CD8-positive, alpha-beta memory T cell (primary cell): Measurements from ENCODE around the gene ENAH. TPM values are rescaled to one million over a fixed set of nuclear protein-coding genes. Genes with fewer than 3 reads are reported as not detected.

ENCODE experiments used
- CTCF ChIA-PET: fragments of 350-600 bp; sonication (Branson Sonifier 250); formaldehyde crosslinking; loops from one replicate; lab custom pipeline; 2021; ENCODE audit warnings: antibody characterized with exemption; lab: Charles Lee
- POLR2A ChIA-PET: fragments of 350-600 bp; sonication (Branson Sonifier 250); formaldehyde crosslinking; loops from one replicate; lab custom pipeline; 2021; ENCODE audit warnings: antibody characterized with exemption; lab: Charles Lee
- DNase-seq, 5 donors: peaks; one replicate each; pipeline versions ENCODE4 v3.0.0 to v3.0.0-alpha.2; 2020 to 2022; ENCODE audit warnings: mixed read lengths in 1 of 5
- H3K27ac ChIP-seq: one replicate; pipeline ENCODE4 v1.7.0; 2013; ENCODE audit warnings: low read depth, mild to moderate bottlenecking, low read length, moderate library complexity
- H3K27me3 ChIP-seq: 2 replicates; pipeline ENCODE4 v1.7.0; 2013; ENCODE audit warnings: low read length, mild to moderate bottlenecking; ENCODE audit not compliant: insufficient read depth, poor library complexity, severe bottlenecking
- H3K36me3 ChIP-seq: 2 replicates; pipeline ENCODE4 v1.7.0; 2013; ENCODE audit warnings: mild to moderate bottlenecking, low read length, moderate library complexity; ENCODE audit not compliant: insufficient read depth
- H3K4me1 ChIP-seq: 2 replicates; pipeline ENCODE4 v1.7.0; 2013; ENCODE audit warnings: mild to moderate bottlenecking, low read length, moderate library complexity; ENCODE audit not compliant: insufficient read depth
- H3K4me3 ChIP-seq: 2 replicates; pipeline ENCODE4 v1.7.0; 2013; ENCODE audit warnings: mild to moderate bottlenecking, low read length
- H3K9me3 ChIP-seq: 2 replicates; pipeline ENCODE4 v1.7.0; 2013; ENCODE audit warnings: mild to moderate bottlenecking, low read length
- H3K27ac Mint-ChIP-seq, 8 donors: one replicate each; pipeline ENCODE4 v1.8.0; 2020 to 2021; ENCODE audit warnings: mixed read lengths in 8 of 8, mild to moderate bottlenecking in 6 of 8, inconsistent platforms in 3 of 8, moderate library complexity in 3 of 8
- H3K27me3 Mint-ChIP-seq, 2 donors: one replicate each; pipeline ENCODE4 v1.8.0; 2020 to 2021; ENCODE audit warnings: mixed read lengths in 2 of 2, mild to moderate bottlenecking in 1 of 2, moderate library complexity in 1 of 2
- H3K36me3 Mint-ChIP-seq, 3 donors: one replicate each; pipeline ENCODE4 v1.8.0; 2020 to 2021; ENCODE audit warnings: mixed read lengths in 3 of 3, inconsistent platforms in 1 of 3, mild to moderate bottlenecking in 1 of 3
- H3K4me1 Mint-ChIP-seq, 3 donors: one replicate each; pipeline ENCODE4 v1.8.0; 2020 to 2021; ENCODE audit warnings: mixed read lengths in 3 of 3, inconsistent platforms in 1 of 3, mild to moderate bottlenecking in 1 of 3
- H3K4me3 Mint-ChIP-seq, 7 donors: one replicate each; pipeline ENCODE4 v1.8.0; 2020 to 2021; ENCODE audit warnings: mixed read lengths in 7 of 7, mild to moderate bottlenecking in 6 of 7, moderate library complexity in 4 of 7, inconsistent platforms in 2 of 7
- H3K9me3 Mint-ChIP-seq, 5 donors: one replicate each; pipeline ENCODE4 v1.8.0; 2020 to 2022; ENCODE audit warnings: mixed read lengths in 5 of 5, mild to moderate bottlenecking in 3 of 5, moderate library complexity in 2 of 5, inconsistent platforms in 1 of 5
- polyA plus RNA-seq: library from polyadenylated mRNA; unstranded; fragments of 300-500 nt; fragmentation: Illumina TruSeq; gene quantifications from one replicate; pipeline ENCODE4 v1.2.3, GENCODE V29; 2021
- total RNA-seq, 2 experiments: library from RNA; stranded (reverse); gene quantifications; one replicate each; pipeline ENCODE4 v1.2.3, GENCODE V29; 2021

The ENAH gene
- total and polyA plus RNA-seq, 3 experiments from 2014 or later, result 0.53 TPM; not detected in 1

DNA sequence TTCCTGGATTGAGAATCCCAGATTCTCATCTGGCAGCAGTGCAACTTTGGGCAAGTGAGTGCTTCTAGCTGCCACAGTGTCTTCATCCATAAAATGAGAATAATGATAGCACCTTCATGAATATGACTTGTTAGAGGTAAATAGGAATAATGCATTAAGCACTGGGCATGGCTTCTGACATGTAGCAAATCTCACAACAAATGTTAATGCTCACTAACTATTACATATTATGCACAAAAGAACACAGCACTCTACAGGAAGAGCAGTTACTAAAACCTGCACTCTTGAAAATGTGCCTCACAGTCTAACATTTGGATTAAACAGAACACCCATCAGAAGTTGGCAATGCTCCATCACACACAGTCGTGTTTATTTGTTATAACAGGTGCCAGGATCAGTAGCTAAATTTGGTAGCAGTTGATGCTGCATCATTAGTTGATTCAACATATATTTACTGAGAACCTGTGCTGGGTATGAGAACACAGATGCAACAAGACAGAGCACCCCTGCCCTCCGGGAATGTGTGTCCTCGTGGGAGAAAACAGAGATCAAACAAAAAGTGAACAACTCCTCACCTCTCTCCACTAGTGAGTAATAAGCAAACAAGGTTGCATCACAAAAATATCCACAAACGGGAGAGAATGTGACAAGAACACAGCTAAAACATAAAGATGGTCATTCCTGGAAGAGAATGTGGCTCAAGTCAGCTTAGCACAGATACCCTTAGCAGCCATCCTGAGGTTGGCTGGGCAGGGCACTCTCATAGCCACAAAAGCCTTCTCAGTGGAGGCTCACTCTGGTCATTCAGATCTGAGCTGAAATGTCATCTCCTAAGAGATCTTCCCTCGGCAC lies 198.9 kb downstream of the ENAH start:
- H3K36me3 Mint-ChIP-seq, result no peaks in the 10 kb centered on the region
- peaks cover 25 to 37% (median 26%) of the 10 kb centered on the region in 3 donors for H3K4me1 Mint-ChIP-seq
- POLR2A ChIA-PET, result interaction anchor here (0.7 to 1.3 kb wide), 2 partner anchors 13 to 25 kb away, joined by 3 read pairs; no protein-coding TSS in a partner anchor
- no peaks in the 10 kb centered on the region for H3K9me3 ChIP-seq
- H3K4me1 ChIP-seq, result no peaks in the 10 kb centered on the region
- no peaks in the 10 kb centered on the region for H3K27me3 ChIP-seq
- CTCF ChIA-PET, result interaction anchor here (0.6 to 1.0 kb wide), 2 partner anchors 9 to 10 kb away, joined by 3 read pairs; no protein-coding TSS in a partner anchor
- H3K9me3 Mint-ChIP-seq, result no peaks in the 10 kb centered on the region
- peak overlapping the region in 1 of 7 donors; percentile 3 for H3K4me3 Mint-ChIP-seq
- H3K27ac Mint-ChIP-seq, result peak overlapping the region in 5 of 8 donors; percentile 52 to 80 (median 75)
- no peak overlapping the region for H3K27ac ChIP-seq
- no peaks in the 10 kb centered on the region for H3K36me3 ChIP-seq
- H3K4me3 ChIP-seq, result no peak overlapping the region
- DNase-seq, result no peak
- H3K27me3 Mint-ChIP-seq, result no peaks in the 10 kb centered on the region

- Mint-ChIP-seq H3K27ac (peak overlapping the region in 1 of 8 donors; percentile 24), H3K9me3 (no peaks in the 10 kb centered on the region), H3K27me3 (no peaks in the 10 kb centered on the region), H3K4me1 (peaks cover 29 to 36% (median 29%) of the 10 kb centered on the region in 3 donors), H3K4me3 (no peak overlapping the region), H3K36me3 (no peaks in the 10 kb centered on the region)
- no peak for DNase-seq
- CTCF ChIA-PET, result interaction anchor here (1.0 kb wide), 1 partner anchor 50 kb away, joined by 3 read pairs; no protein-coding TSS in a partner anchor
- H3K4me1 ChIP-seq, result peaks cover 2% of the 10 kb centered on the region
- no peaks in the 10 kb centered on the region for H3K36me3 ChIP-seq
- H3K27me3 ChIP-seq, result no peaks in the 10 kb centered on the region
- POLR2A ChIA-PET, result interaction anchor here (1.0 kb wide), 1 partner anchor 23 kb away, joined by 3 read pairs; no protein-coding TSS in a partner anchor
- no peaks in the 10 kb centered on the region for H3K9me3 ChIP-seq
- H3K4me3 ChIP-seq, result no peak overlapping the region
- no peak overlapping the region for H3K27ac ChIP-seq
Measured at GRCh38 chr1:225451840-225452515, 200.9 kb downstream of the ENAH start.

- no peak overlapping the region for H3K4me3 Mint-ChIP-seq
- H3K27ac ChIP-seq, result no peak overlapping the region
- ChIA-PET POLR2A (interaction anchor here (1.0 kb wide), 1 partner anchor 23 kb away, joined by 3 read pairs; no protein-coding TSS in a partner anchor), CTCF (interaction anchor here (1.0 kb wide), 1 partner anchor 50 kb away, joined by 3 read pairs; no protein-coding TSS in a partner anchor)
- no peaks in the 10 kb centered on the region for H3K27me3 Mint-ChIP-seq
- no peak overlapping the region for H3K4me3 ChIP-seq
- H3K27ac Mint-ChIP-seq, result no peak overlapping the region
- peaks cover 30 to 37% (median 30%) of the 10 kb centered on the region in 3 donors for H3K4me1 Mint-ChIP-seq
- no peaks in the 10 kb centered on the region for H3K36me3 Mint-ChIP-seq
- DNase-seq, result no peak
- H3K9me3 Mint-ChIP-seq, result no peaks in the 10 kb centered on the region
- H3K36me3 ChIP-seq, result no peaks in the 10 kb centered on the region
- H3K4me1 ChIP-seq, result peaks cover 9% of the 10 kb centered on the region
- H3K27me3 ChIP-seq, result no peaks in the 10 kb centered on the region
- no peaks in the 10 kb centered on the region for H3K9me3 ChIP-seq
Measured at GRCh38 chr1:225451340-225451739, 201.6 kb downstream of the ENAH start.

- POLR2A ChIA-PET, result interaction anchor here (1.0 kb wide), 1 partner anchor 22 kb away, joined by 3 read pairs; no protein-coding TSS in a partner anchor
- CTCF ChIA-PET, result interaction anchor here (1.0 kb wide), 1 partner anchor 49 kb away, joined by 3 read pairs; no protein-coding TSS in a partner anchor
- Histone ChIP-seq H3K4me3 (no peak overlapping the region), H3K9me3 (no peaks in the 10 kb centered on the region), H3K4me1 (peaks cover 16% of the 10 kb centered on the region), H3K27me3 (no peaks in the 10 kb centered on the region), H3K27ac (no peak overlapping the region), H3K36me3 (no peaks in the 10 kb centered on the region)
- H3K4me3 Mint-ChIP-seq, result no peak overlapping the region
- H3K27me3 Mint-ChIP-seq, result no peaks in the 10 kb centered on the region
- H3K9me3 Mint-ChIP-seq, result no peaks in the 10 kb centered on the region
- H3K4me1 Mint-ChIP-seq, result peaks cover 37 to 44% (median 37%) of the 10 kb centered on the region in 3 donors
- H3K36me3 Mint-ChIP-seq, result no peaks in the 10 kb centered on the region
- peak overlapping the region in 1 of 8 donors; percentile 26 for H3K27ac Mint-ChIP-seq
- DNase-seq, result no peak
Measured at GRCh38 chr1:225450491-225451191, 202.3 kb downstream of the ENAH start.

GRCh38 chr1:225449774-225450173 lies 203.1 kb downstream of the ENAH start:
- Mint-ChIP-seq H3K9me3 (no peaks in the 10 kb centered on the region), H3K27me3 (no peaks in the 10 kb centered on the region), H3K4me3 (no peak overlapping the region), H3K36me3 (no peaks in the 10 kb centered on the region), H3K4me1 (peaks cover 41 to 49% (median 42%) of the 10 kb centered on the region in 3 donors), H3K27ac (peak overlapping the region in 1 of 8 donors; percentile 90)
- Histone ChIP-seq H3K27ac (no peak overlapping the region), H3K27me3 (no peaks in the 10 kb centered on the region), H3K4me1 (peaks cover 21% of the 10 kb centered on the region), H3K36me3 (no peaks in the 10 kb centered on the region), H3K4me3 (no peak overlapping the region), H3K9me3 (no peaks in the 10 kb centered on the region)
- POLR2A ChIA-PET, result no interaction called here
- CTCF ChIA-PET, result interaction anchor here (0.7 kb wide), 1 partner anchor 318 kb away, joined by 3 read pairs; no protein-coding TSS in a partner anchor
- DNase-seq, result no peak

GRCh38 chr1:225449261-225449660 lies 203.7 kb downstream of the ENAH start:
- H3K4me1 ChIP-seq, result peaks cover 27% of the 10 kb centered on the region
- Mint-ChIP-seq H3K9me3 (no peaks in the 10 kb centered on the region), H3K36me3 (no peaks in the 10 kb centered on the region), H3K27ac (peak overlapping the region in 1 of 8 donors; percentile 90), H3K4me1 (peaks cover 41 to 49% (median 43%) of the 10 kb centered on the region in 3 donors), H3K4me3 (no peak overlapping the region), H3K27me3 (no peaks in the 10 kb centered on the region)
- H3K9me3 ChIP-seq, result no peaks in the 10 kb centered on the region
- POLR2A ChIA-PET, result no interaction called here
- H3K36me3 ChIP-seq, result no peaks in the 10 kb centered on the region
- CTCF ChIA-PET, result interaction anchor here (1.3 to 1.7 kb wide), 2 partner anchors 19 to 27 kb away, joined by 3 to 7 read pairs; no protein-coding TSS in a partner anchor
- DNase-seq, result no peak
- H3K27me3 ChIP-seq, result no peaks in the 10 kb centered on the region
- no peak overlapping the region for H3K27ac ChIP-seq
- no peak overlapping the region for H3K4me3 ChIP-seq

DNA sequence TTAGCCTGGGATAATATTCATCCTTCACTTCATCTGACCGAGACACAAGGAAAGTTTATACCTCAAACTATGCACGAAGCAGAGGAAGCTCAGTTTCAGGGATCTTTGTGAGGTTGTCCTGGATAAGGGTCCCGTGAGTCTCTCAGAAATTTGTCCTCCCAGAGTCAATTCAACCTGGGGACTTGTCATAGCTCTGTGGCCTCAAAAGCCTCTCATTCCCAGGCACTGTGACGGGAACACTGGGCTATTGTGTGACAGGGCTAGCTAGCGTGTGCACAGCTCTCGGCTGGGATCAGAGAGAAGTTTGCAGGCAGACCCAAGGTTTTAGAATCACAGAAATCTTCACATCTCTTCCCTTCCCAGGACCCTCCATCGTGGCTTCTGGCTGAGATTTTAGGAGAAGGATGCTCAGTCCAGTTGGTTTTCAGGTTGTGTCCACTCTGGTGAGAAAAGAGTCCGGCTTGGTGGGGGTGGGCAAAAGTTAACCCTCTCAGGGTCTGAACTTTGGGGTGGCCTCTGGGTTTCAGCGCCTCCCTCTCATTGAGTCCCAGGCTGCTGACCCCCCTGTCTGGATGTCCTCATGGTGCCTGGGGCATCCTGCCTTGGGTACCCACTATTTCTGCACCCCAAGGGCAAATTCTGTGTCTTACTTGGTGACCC lies 204.6 kb downstream of the ENAH start:
- H3K9me3 ChIP-seq, result no peaks in the 10 kb centered on the region
- Mint-ChIP-seq H3K36me3 (no peaks in the 10 kb centered on the region), H3K27ac (no peak overlapping the region), H3K9me3 (no peaks in the 10 kb centered on the region), H3K27me3 (no peaks in the 10 kb centered on the region), H3K4me3 (peak overlapping the region in 1 of 7 donors; percentile 51), H3K4me1 (peaks cover 41 to 46% (median 41%) of the 10 kb centered on the region in 3 donors)
- no peaks in the 10 kb centered on the region for H3K27me3 ChIP-seq
- CTCF ChIA-PET, result interaction anchor here (1.0 to 1.7 kb wide), 5 partner anchors 10 to 28 kb away, joined by 3 to 7 read pairs (median 3); no protein-coding TSS in a partner anchor
- DNase-seq, result no peak
- POLR2A ChIA-PET, result no interaction called here
- H3K4me1 ChIP-seq, result peaks cover 36% of the 10 kb centered on the region
- H3K4me3 ChIP-seq, result no peak overlapping the region
- no peak overlapping the region for H3K27ac ChIP-seq
- no peaks in the 10 kb centered on the region for H3K36me3 ChIP-seq
